ENCODE data around the gene SLC25A6. TPM values are rescaled to one million over a fixed set of nuclear protein-coding genes. Genes with fewer than 3 reads are reported as not detected.
A peak's percentile ranks its signal among the peaks of the same experiment; 100 is the strongest.

The SLC25A6 gene
- polyA plus RNA-seq, 2 of the 4 experiments (the other 2 are of a cell fraction) = 291 to 448 TPM

GRCh38 chrX:1417921-1418771, 26.2 kb upstream of the SLC25A6 start:
- 94% methylated on average over 14 of the region's 20 CpGs for WGBS (ENCODE audit: missing lambda C conversion rate)
- DNase-seq (ENCODE audit: low read depth in 1 of 2, low spot score in 1 of 2) (no peak), ATAC-seq (no peak), FAIRE-seq (no peak)
- ChIA-PET POLR2A (no interaction called here), CTCF (no interaction called here)
- Histone ChIP-seq H3K27ac (no peak overlapping the region), H3K9me3 (peaks cover 24% of the 10 kb centered on the region), H3K4me1 (no peaks in the 10 kb centered on the region), H3K4me2 (no peak overlapping the region), H3K4me3 (no peak overlapping the region)
- TF ChIP-seq SMC3 (IDR thresholded peaks at IDR 0.05) (no peak), REST (IDR thresholded peaks at IDR 0.05) (no peak), CBX8 (IDR thresholded peaks at IDR 0.05) (no peak)

GRCh38 chrX:1416965-1417760, 25.2 kb upstream of the SLC25A6 start:
- H3K27ac ChIP-seq = no peak overlapping the region
- FAIRE-seq (no peak), ATAC-seq (no peak), DNase-seq (ENCODE audit: low read depth in 1 of 2, low spot score in 1 of 2) (no peak)
- ChIA-PET CTCF (no interaction called here), POLR2A (no interaction called here)
- no peaks in the 10 kb centered on the region for H3K4me1 ChIP-seq
- WGBS (ENCODE audit: missing lambda C conversion rate) = 74% methylated on average over 14 of the region's 14 CpGs
- TF ChIP-seq POLR2AphosphoS2 (conservative IDR thresholded peaks at IDR 0.05; ENCODE audit: low read length) (peak; percentile 82), RARB (CRISPR knock-in tag; IDR thresholded peaks at IDR 0.05) (no peak), JUNB (IDR thresholded peaks at IDR 0.05) (no peak), SREBF2 (IDR thresholded peaks at IDR 0.05) (no peak), ZSCAN20 (CRISPR knock-in tag; IDR thresholded peaks at IDR 0.05) (no peak), MYC (IDR thresholded peaks at IDR 0.05; ENCODE audit: borderline replicate concordance, low read length) (no peak), FOSB (CRISPR knock-in tag; IDR thresholded peaks at IDR 0.05) (no peak)
- H3K4me3 ChIP-seq = no peak overlapping the region
- H3K4me2 ChIP-seq = no peak overlapping the region
- peaks cover 14% of the 10 kb centered on the region for H3K9me3 ChIP-seq

DNA sequence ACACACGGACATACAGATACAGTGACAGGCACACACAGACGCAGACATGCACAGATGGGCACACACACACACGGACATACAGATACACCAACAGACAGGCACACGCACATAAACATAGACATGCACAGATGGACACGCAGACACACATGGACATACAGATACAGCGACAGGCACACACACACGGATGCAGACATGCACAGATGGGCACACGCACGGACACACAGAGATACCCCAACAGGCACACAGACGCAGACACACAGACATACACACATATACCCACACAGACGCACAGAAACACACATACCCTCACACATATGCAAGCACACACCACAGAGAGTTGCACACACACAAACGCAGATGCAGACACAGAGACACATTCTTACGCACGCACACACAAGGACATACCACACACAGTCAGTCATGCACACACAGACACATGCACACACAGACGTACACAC, 24.4 kb upstream of the SLC25A6 start:
- no peak overlapping the region for H3K4me2 ChIP-seq
- no peaks in the 10 kb centered on the region for H3K4me1 ChIP-seq
- no peak overlapping the region for H3K27ac ChIP-seq
- WGBS (ENCODE audit: missing lambda C conversion rate) = 75% methylated on average over 15 of the region's 15 CpGs
- FAIRE-seq (no peak), ATAC-seq (no peak), DNase-seq (ENCODE audit: low read depth in 1 of 2, low spot score in 1 of 2) (no peak)
- ChIA-PET CTCF (no interaction called here), POLR2A (no interaction called here)
- TF ChIP-seq KDM1A (IDR thresholded peaks at IDR 0.05; ENCODE audit: low read depth) (no peak), NFE2L2 (conservative IDR thresholded peaks at IDR 0.05; ENCODE audit: low read length) (no peak), FOSB (CRISPR knock-in tag; IDR thresholded peaks at IDR 0.05) (no peak), GATA3 (IDR thresholded peaks at IDR 0.05; ENCODE audit: borderline replicate concordance) (no peak), NR3C1 (IDR thresholded peaks at IDR 0.05) (no peak), CHD4 (IDR thresholded peaks at IDR 0.05; ENCODE audit: borderline replicate concordance) (no peak), POLR2A (IDR thresholded peaks at IDR 0.05; ENCODE audit: low read length) (no peak), HOXB13 (CRISPR knock-in tag; IDR thresholded peaks at IDR 0.05; ENCODE audit: low read depth) (no peak)
- peaks cover 6% of the 10 kb centered on the region; the same call in 1 of the 3 replicates for H3K9me3 ChIP-seq
- H3K4me3 ChIP-seq = no peak overlapping the region
